Smooth muscle cell (in vitro differentiated cells): ENCODE data around the gene DNAAF8. TPM values are rescaled to one million over a fixed set of nuclear protein-coding genes. Genes with fewer than 3 reads are reported as not detected.

Source experiments
- DNase-seq: peaks from one replicate; lab custom pipeline; 2025; ENCODE audit not compliant: unreplicated experiment; lab: John Stamatoyannopoulos, UW
- H2AFZ ChIP-seq: fragments of 200-600 bp; sonication (generic); 2 replicates; pipeline ENCODE4 v1.6.0; 2016; ENCODE audit warnings: antibody characterized with exemption, low read depth, mild to moderate bottlenecking
- H3F3A ChIP-seq: fragments of 200-600 bp; sonication (generic); 2 replicates; pipeline ENCODE4 v1.6.0; 2017; ENCODE audit warnings: antibody characterized with exemption, low read depth
- H3K27ac ChIP-seq: fragments of 200-600 bp; sonication (generic); 2 replicates; pipeline ENCODE4 v1.5.1; 2016; ENCODE audit warnings: low read depth, mild to moderate bottlenecking
- H3K27me3 ChIP-seq: fragments of 200-600 bp; sonication (generic); 2 replicates; pipeline ENCODE4 v1.6.1; 2016; ENCODE audit warnings: low read depth, mild to moderate bottlenecking
- H3K36me3 ChIP-seq: fragments of 200-600 bp; sonication (generic); 2 replicates; pipeline ENCODE4 v1.5.1; 2016; ENCODE audit warnings: low read depth
- H3K4me1 ChIP-seq: fragments of 200-600 bp; sonication (generic); 2 replicates; pipeline ENCODE4 v1.5.1; 2016; ENCODE audit warnings: low read depth
- H3K4me2 ChIP-seq: fragments of 200-600 bp; sonication (generic); 2 replicates; pipeline ENCODE4 v1.6.0; 2016; ENCODE audit warnings: mild to moderate bottlenecking
- H3K4me3 ChIP-seq: fragments of 200-600 bp; sonication (generic); 2 replicates; pipeline ENCODE4 v1.5.1; 2016; ENCODE audit warnings: mild to moderate bottlenecking
- H3K79me2 ChIP-seq: fragments of 200-600 bp; sonication (generic); 2 replicates; pipeline ENCODE4 v1.6.0; 2016; ENCODE audit warnings: low read depth, mild to moderate bottlenecking
- H3K9ac ChIP-seq: fragments of 200-600 bp; sonication (generic); 2 replicates; pipeline ENCODE4 v1.6.0; 2016; ENCODE audit warnings: low read depth
- H3K9me3 ChIP-seq: fragments of 200-600 bp; sonication (generic); replicated peaks from 2 replicates; pipeline ENCODE4 v1.5.1; 2016; ENCODE audit warnings: low read depth
- H4K20me1 ChIP-seq: fragments of 200-600 bp; sonication (generic); 2 replicates; pipeline ENCODE4 v1.6.0; 2016; ENCODE audit warnings: low read depth
- WGBS: methylation state at CpG from one replicate; pipeline ENCODE4 v1.1.7; 2016; ENCODE audit warnings: low lambda C conversion rate; 5-methylcytosine and 5-hydroxymethylcytosine counted together
- polyA plus RNA-seq: library from polyadenylated mRNA; unstranded; fragments of >200 nt; fragmentation: Nextera tagmentation; extraction: Ambion mirVana; gene quantifications from 2 replicates; pipeline ENCODE4 v1.2.1, GENCODE V29; 2016
- total RNA-seq: library from RNA; depleted of rRNA; stranded (reverse); fragments of >200 nt; gene quantifications from 2 replicates; pipeline ENCODE4 v1.2.3, GENCODE V29; 2014
- TF ChIP-seq, protein P1 (sequence below): fragments of 200-600 bp; sonication (generic); IDR thresholded peaks from 2 replicates; pipeline ENCODE4 v1.5.1; 2017; ENCODE audit warnings: borderline replicate concordance, mild to moderate bottlenecking, antibody characterized with exemption; ENCODE audit not compliant: insufficient read depth, poor library complexity, severe bottlenecking

DNAAF8 gene
- total and polyA plus RNA-seq, 2 experiments from 2014 or later = 2.9 TPM; not detected in 1

DNA sequence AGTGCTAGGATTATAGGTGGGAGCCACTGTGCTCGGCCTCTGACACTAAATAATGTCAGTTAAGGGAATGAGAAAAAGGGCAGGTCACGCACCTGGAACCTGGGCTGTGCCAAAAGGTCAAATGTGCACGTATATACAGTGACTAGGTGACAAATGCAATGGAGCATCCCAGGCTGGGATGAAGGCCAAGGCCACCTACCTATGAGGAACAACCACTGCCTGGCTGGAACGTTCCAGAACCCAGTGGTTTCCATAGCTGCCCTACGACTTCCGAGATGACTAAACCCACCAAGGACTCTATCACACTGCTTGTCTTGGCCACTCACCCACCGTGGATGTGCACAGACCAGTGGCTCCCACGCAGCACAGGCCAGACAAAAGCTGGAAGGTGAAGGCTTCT lies 16.6 kb downstream of the DNAAF8 start:
- DNase-seq = no peak
- no peaks in the 10 kb centered on the region for H3K4me1 ChIP-seq
- WGBS = 95% methylated on average over 8 of the region's 8 CpGs
- H2AFZ ChIP-seq = no peak overlapping the region
- H3K4me3 ChIP-seq = no peak overlapping the region
- H3K36me3 ChIP-seq = peaks cover 7% of the 10 kb centered on the region
- H3K27me3 ChIP-seq = no peaks in the 10 kb centered on the region
- no peak overlapping the region for H3K9ac ChIP-seq
- no peak overlapping the region for H3K27ac ChIP-seq
- H3K4me2 ChIP-seq = no peak overlapping the region
- TF ChIP-seq, protein P1, sequence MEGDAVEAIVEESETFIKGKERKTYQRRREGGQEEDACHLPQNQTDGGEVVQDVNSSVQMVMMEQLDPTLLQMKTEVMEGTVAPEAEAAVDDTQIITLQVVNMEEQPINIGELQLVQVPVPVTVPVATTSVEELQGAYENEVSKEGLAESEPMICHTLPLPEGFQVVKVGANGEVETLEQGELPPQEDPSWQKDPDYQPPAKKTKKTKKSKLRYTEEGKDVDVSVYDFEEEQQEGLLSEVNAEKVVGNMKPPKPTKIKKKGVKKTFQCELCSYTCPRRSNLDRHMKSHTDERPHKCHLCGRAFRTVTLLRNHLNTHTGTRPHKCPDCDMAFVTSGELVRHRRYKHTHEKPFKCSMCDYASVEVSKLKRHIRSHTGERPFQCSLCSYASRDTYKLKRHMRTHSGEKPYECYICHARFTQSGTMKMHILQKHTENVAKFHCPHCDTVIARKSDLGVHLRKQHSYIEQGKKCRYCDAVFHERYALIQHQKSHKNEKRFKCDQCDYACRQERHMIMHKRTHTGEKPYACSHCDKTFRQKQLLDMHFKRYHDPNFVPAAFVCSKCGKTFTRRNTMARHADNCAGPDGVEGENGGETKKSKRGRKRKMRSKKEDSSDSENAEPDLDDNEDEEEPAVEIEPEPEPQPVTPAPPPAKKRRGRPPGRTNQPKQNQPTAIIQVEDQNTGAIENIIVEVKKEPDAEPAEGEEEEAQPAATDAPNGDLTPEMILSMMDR = no peak
- H3F3A ChIP-seq = no peaks in the 10 kb centered on the region
- H4K20me1 ChIP-seq = peaks cover 7% of the 10 kb centered on the region
- H3K9me3 ChIP-seq = no peaks in the 10 kb centered on the region
- peaks cover 8% of the 10 kb centered on the region for H3K79me2 ChIP-seq

- Histone ChIP-seq H3K9ac (no peak overlapping the region), H3K36me3 (peaks cover 7% of the 10 kb centered on the region), H3K4me1 (no peaks in the 10 kb centered on the region), H3K27me3 (no peaks in the 10 kb centered on the region), H3K4me3 (no peak overlapping the region), H3F3A (no peaks in the 10 kb centered on the region), H4K20me1 (peaks cover 7% of the 10 kb centered on the region), H3K79me2 (peaks cover 8% of the 10 kb centered on the region), H2AFZ (no peak overlapping the region), H3K27ac (no peak overlapping the region), H3K4me2 (no peak overlapping the region), H3K9me3 (no peaks in the 10 kb centered on the region)
- no peak for DNase-seq
- TF ChIP-seq, protein P1 = no peak
- 97% methylated on average over 41 of the region's 44 CpGs for WGBS
Measured at GRCh38 chr16:4752351-4753100, 18.2 kb downstream of the DNAAF8 start.

DNA sequence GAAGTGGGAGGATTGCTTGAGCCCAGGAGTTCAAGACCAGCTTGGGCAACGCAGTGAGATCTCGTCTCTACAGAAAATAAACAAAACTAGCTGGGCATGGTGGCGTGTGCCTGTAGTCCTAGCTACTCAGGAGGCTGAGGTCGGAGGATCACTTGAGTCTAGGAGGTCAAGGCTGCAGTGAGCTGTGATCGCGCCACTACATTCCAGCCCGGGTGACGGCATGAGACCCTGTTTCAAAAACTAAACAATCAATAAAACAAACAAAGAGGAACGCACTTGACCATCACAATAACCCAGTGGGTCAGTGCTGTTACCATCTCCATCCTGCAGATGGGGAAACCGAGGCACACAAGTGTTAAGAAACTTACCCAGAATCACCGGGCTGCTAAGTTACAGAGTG lies 18.9 kb downstream of the DNAAF8 start:
- Histone ChIP-seq H3K4me3 (no peak overlapping the region), H3K27ac (no peak overlapping the region), H3K9ac (no peak overlapping the region), H3K9me3 (no peaks in the 10 kb centered on the region), H4K20me1 (peaks cover 7% of the 10 kb centered on the region), H3K79me2 (peaks cover 8% of the 10 kb centered on the region), H3K36me3 (peaks cover 7% of the 10 kb centered on the region), H3K27me3 (no peaks in the 10 kb centered on the region), H3F3A (no peaks in the 10 kb centered on the region), H3K4me2 (no peak overlapping the region), H3K4me1 (no peaks in the 10 kb centered on the region), H2AFZ (no peak overlapping the region)
- TF ChIP-seq, protein P1 = no peak
- no peak for DNase-seq
- WGBS = 99% methylated on average over 11 of the region's 11 CpGs

- H3K36me3 ChIP-seq = peaks cover 7% of the 10 kb centered on the region
- no peak for DNase-seq
- H3K9me3 ChIP-seq = no peaks in the 10 kb centered on the region
- H2AFZ ChIP-seq = no peak overlapping the region
- TF ChIP-seq, protein P1 = no peak
- H3K4me1 ChIP-seq = no peaks in the 10 kb centered on the region
- H3K9ac ChIP-seq = no peak overlapping the region
- H3K4me3 ChIP-seq = no peak overlapping the region
- H3K27me3 ChIP-seq = no peaks in the 10 kb centered on the region
- H3F3A ChIP-seq = no peaks in the 10 kb centered on the region
- WGBS = 98% methylated on average over 4 of the region's 4 CpGs
- peaks cover 7% of the 10 kb centered on the region for H4K20me1 ChIP-seq
- no peak overlapping the region for H3K27ac ChIP-seq
- no peak overlapping the region for H3K4me2 ChIP-seq
- H3K79me2 ChIP-seq = peaks cover 8% of the 10 kb centered on the region
Measured at GRCh38 chr16:4754865-4755264, 20.5 kb downstream of the DNAAF8 start.
